ENCODE data around the gene PYGM. TPM values are rescaled to one million over a fixed set of nuclear protein-coding genes. Genes with fewer than 3 reads are reported as not detected.

The PYGM gene
- total RNA-seq, 1 experiment from 2014 or later = 6.6 TPM

DNA sequence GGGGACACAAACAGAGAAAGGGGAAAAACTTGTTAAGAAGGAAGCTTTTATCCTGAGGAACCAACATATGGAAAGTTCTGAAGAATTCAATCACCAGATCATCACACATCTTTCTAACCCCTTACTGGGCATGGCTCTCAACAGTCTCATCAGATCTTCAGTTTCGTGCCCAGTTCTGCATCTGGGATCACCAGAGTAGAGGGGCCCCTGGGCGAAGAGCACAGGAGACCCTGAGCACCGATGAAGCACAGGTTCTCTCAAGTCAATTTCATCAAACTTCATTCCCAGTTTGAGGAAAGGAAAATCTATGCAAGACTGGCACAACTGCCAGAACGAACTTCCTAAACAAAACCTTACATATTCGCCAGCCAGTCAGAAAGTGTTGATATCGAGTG, 8.5 kb upstream of the PYGM start:
- H3K4me1 Mint-ChIP-seq = peaks cover 43% of the 10 kb centered on the region
- ATAC-seq = no peak
- no peaks in the 10 kb centered on the region for H3K27me3 Mint-ChIP-seq (ENCODE audit: low read depth)
- no peaks in the 10 kb centered on the region for H3K9me3 Mint-ChIP-seq
- ChIA-PET POLR2A (interaction anchor here (0.6 kb wide), 1 partner anchor 375 kb away, joined by 3 read pairs; no protein-coding TSS in a partner anchor), CTCF (interaction anchor here (0.6 to 1.2 kb wide), 7 partner anchors 8 to 183 kb away, joined by 3 to 5 read pairs (median 3); partner anchors contain the start of genes PYGM, RASGRP2 and SF1)
- H3K4me3 Mint-ChIP-seq = no peak overlapping the region
- H3K27ac Mint-ChIP-seq = peak overlapping the region; percentile 86
- DNase-seq (ENCODE audit: low spot score) = no peak
- TF ChIP-seq, protein P1, sequence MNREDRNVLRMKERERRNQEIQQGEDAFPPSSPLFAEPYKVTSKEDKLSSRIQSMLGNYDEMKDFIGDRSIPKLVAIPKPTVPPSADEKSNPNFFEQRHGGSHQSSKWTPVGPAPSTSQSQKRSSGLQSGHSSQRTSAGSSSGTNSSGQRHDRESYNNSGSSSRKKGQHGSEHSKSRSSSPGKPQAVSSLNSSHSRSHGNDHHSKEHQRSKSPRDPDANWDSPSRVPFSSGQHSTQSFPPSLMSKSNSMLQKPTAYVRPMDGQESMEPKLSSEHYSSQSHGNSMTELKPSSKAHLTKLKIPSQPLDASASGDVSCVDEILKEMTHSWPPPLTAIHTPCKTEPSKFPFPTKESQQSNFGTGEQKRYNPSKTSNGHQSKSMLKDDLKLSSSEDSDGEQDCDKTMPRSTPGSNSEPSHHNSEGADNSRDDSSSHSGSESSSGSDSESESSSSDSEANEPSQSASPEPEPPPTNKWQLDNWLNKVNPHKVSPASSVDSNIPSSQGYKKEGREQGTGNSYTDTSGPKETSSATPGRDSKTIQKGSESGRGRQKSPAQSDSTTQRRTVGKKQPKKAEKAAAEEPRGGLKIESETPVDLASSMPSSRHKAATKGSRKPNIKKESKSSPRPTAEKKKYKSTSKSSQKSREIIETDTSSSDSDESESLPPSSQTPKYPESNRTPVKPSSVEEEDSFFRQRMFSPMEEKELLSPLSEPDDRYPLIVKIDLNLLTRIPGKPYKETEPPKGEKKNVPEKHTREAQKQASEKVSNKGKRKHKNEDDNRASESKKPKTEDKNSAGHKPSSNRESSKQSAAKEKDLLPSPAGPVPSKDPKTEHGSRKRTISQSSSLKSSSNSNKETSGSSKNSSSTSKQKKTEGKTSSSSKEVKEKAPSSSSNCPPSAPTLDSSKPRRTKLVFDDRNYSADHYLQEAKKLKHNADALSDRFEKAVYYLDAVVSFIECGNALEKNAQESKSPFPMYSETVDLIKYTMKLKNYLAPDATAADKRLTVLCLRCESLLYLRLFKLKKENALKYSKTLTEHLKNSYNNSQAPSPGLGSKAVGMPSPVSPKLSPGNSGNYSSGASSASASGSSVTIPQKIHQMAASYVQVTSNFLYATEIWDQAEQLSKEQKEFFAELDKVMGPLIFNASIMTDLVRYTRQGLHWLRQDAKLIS (CRISPR knock-in tag; IDR thresholded peaks at IDR 0.05; ENCODE audit: borderline replicate concordance) = no peak
- no peak for TF ChIP-seq HMGXB4 (CRISPR knock-in tag; IDR thresholded peaks at IDR 0.05)
- no peak for TF ChIP-seq ZNF512 (CRISPR knock-in tag; IDR thresholded peaks at IDR 0.05; ENCODE audit: borderline replicate concordance)
- no peak for TF ChIP-seq TEAD1 (CRISPR knock-in tag; IDR thresholded peaks at IDR 0.05)
- TF ChIP-seq FOXP4 (CRISPR knock-in tag; IDR thresholded peaks at IDR 0.05) = no peak
- no peak for TF ChIP-seq ATF2 (CRISPR knock-in tag; IDR thresholded peaks at IDR 0.05; ENCODE audit: borderline replicate concordance, low read depth)
- TF ChIP-seq, protein P2, sequence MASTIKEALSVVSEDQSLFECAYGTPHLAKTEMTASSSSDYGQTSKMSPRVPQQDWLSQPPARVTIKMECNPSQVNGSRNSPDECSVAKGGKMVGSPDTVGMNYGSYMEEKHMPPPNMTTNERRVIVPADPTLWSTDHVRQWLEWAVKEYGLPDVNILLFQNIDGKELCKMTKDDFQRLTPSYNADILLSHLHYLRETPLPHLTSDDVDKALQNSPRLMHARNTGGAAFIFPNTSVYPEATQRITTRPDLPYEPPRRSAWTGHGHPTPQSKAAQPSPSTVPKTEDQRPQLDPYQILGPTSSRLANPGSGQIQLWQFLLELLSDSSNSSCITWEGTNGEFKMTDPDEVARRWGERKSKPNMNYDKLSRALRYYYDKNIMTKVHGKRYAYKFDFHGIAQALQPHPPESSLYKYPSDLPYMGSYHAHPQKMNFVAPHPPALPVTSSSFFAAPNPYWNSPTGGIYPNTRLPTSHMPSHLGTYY (CRISPR knock-in tag; IDR thresholded peaks at IDR 0.05) = no peak
- no peak for TF ChIP-seq OVOL2 (CRISPR knock-in tag; IDR thresholded peaks at IDR 0.05; ENCODE audit: borderline replicate concordance)
- TF ChIP-seq ZNF671 (CRISPR knock-in tag; IDR thresholded peaks at IDR 0.05) = no peak
- TF ChIP-seq ZNF121 (CRISPR knock-in tag; IDR thresholded peaks at IDR 0.05) = no peak
- no peak for TF ChIP-seq RORB (CRISPR knock-in tag; IDR thresholded peaks at IDR 0.05)
- TF ChIP-seq, protein P3, sequence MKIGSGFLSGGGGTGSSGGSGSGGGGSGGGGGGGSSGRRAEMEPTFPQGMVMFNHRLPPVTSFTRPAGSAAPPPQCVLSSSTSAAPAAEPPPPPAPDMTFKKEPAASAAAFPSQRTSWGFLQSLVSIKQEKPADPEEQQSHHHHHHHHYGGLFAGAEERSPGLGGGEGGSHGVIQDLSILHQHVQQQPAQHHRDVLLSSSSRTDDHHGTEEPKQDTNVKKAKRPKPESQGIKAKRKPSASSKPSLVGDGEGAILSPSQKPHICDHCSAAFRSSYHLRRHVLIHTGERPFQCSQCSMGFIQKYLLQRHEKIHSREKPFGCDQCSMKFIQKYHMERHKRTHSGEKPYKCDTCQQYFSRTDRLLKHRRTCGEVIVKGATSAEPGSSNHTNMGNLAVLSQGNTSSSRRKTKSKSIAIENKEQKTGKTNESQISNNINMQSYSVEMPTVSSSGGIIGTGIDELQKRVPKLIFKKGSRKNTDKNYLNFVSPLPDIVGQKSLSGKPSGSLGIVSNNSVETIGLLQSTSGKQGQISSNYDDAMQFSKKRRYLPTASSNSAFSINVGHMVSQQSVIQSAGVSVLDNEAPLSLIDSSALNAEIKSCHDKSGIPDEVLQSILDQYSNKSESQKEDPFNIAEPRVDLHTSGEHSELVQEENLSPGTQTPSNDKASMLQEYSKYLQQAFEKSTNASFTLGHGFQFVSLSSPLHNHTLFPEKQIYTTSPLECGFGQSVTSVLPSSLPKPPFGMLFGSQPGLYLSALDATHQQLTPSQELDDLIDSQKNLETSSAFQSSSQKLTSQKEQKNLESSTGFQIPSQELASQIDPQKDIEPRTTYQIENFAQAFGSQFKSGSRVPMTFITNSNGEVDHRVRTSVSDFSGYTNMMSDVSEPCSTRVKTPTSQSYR (CRISPR knock-in tag; IDR thresholded peaks at IDR 0.05) = no peak
- H3K36me3 Mint-ChIP-seq = peaks cover 84% of the 10 kb centered on the region
